H9 (cell line): ENCODE measurements around the gene GRXCR2. TPM values are rescaled to one million over a fixed set of nuclear protein-coding genes. Genes with fewer than 3 reads are reported as not detected.

Experiments used
- DNase-seq: peaks from one replicate; pipeline ENCODE4 v3.0.0-alpha.2; 2017
- H2AFZ ChIP-seq: one replicate; pipeline ENCODE4 v1.6.1; 2013; ENCODE audit warnings: mild to moderate bottlenecking, low read length, control low read depth, moderate library complexity
- H2AK5ac ChIP-seq: 2 replicates; pipeline ENCODE4 v1.6.1; 2013; ENCODE audit warnings: low read length, control low read depth, mixed read lengths; ENCODE audit not compliant: insufficient read length
- H2BK120ac ChIP-seq: one replicate; pipeline ENCODE4 v1.6.1; 2013; ENCODE audit warnings: low read depth, mild to moderate bottlenecking, low read length, control low read depth, inconsistent platforms; ENCODE audit not compliant: poor library complexity, severe bottlenecking
- H2BK12ac ChIP-seq: 2 replicates; pipeline ENCODE4 v1.6.1; 2013; ENCODE audit warnings: low read length, control low read depth, mixed read lengths, low read depth; ENCODE audit not compliant: insufficient read length
- H2BK15ac ChIP-seq: 2 replicates; pipeline ENCODE4 v1.6.1; 2013; ENCODE audit warnings: low read depth, low read length, control low read depth
- H2BK20ac ChIP-seq: one replicate; pipeline ENCODE4 v1.6.1; 2013; ENCODE audit warnings: low read depth, mild to moderate bottlenecking, low read length, control low read depth, inconsistent platforms; ENCODE audit not compliant: poor library complexity, severe bottlenecking
- H2BK5ac ChIP-seq: 2 replicates; pipeline ENCODE4 v1.6.1; 2013; ENCODE audit warnings: low read length, control low read depth, mixed read lengths; ENCODE audit not compliant: insufficient read length
- H3K14ac ChIP-seq: 2 replicates; pipeline ENCODE4 v1.6.1; 2013; ENCODE audit warnings: low read length, control low read depth; ENCODE audit not compliant: insufficient read depth
- H3K18ac ChIP-seq: 2 replicates; pipeline ENCODE4 v1.6.1; 2013; ENCODE audit warnings: low read depth, mild to moderate bottlenecking, mixed read lengths, low read length, control low read depth; ENCODE audit not compliant: insufficient read length
- H3K23ac ChIP-seq: 2 replicates; pipeline ENCODE4 v1.6.1; 2013; ENCODE audit warnings: low read length, control low read depth, mixed read lengths, low read depth; ENCODE audit not compliant: insufficient read length
- H3K23me2 ChIP-seq: 2 replicates; pipeline ENCODE4 v1.6.1; 2013; ENCODE audit warnings: low read depth, mild to moderate bottlenecking, mixed read lengths, low read length, control low read depth; ENCODE audit not compliant: insufficient read length, poor library complexity, severe bottlenecking
- H3K27ac ChIP-seq: 2 replicates; pipeline ENCODE4 v1.5.1; 2013; ENCODE audit warnings: low read length, control low read depth, mixed read lengths, low read depth; ENCODE audit not compliant: insufficient read length
- H3K27me3 ChIP-seq: 2 replicates; pipeline ENCODE4 v1.6.1; 2013; ENCODE audit warnings: low read length, control low read depth, inconsistent platforms; ENCODE audit not compliant: insufficient read depth
- H3K4ac ChIP-seq: 2 replicates; pipeline ENCODE4 v1.6.1; 2013; ENCODE audit warnings: low read depth, mild to moderate bottlenecking, control low read depth, inconsistent platforms, low read length, moderate library complexity
- H3K4me1 ChIP-seq: 2 replicates; pipeline ENCODE4 v1.6.1; 2013; ENCODE audit warnings: low read length, control low read depth, inconsistent platforms; ENCODE audit not compliant: insufficient read depth
- H3K4me2 ChIP-seq: 2 replicates; pipeline ENCODE4 v1.6.1; 2013; ENCODE audit warnings: low read length, control low read depth, mixed read lengths; ENCODE audit not compliant: insufficient read length, insufficient read depth
- H3K56ac ChIP-seq: 2 replicates; pipeline ENCODE4 v1.6.1; 2013; ENCODE audit warnings: low read depth, mild to moderate bottlenecking, mixed read lengths, low read length, control low read depth; ENCODE audit not compliant: insufficient read length
- H3K79me1 ChIP-seq: 2 replicates; pipeline ENCODE4 v1.6.1; 2013; ENCODE audit warnings: low read depth, mild to moderate bottlenecking, moderate library complexity, low read length, control low read depth, inconsistent platforms; ENCODE audit not compliant: insufficient read depth, poor library complexity, severe bottlenecking
- H3K79me2 ChIP-seq: 2 replicates; pipeline ENCODE4 v1.6.1; 2013; ENCODE audit warnings: low read length, control low read depth, inconsistent platforms; ENCODE audit not compliant: insufficient read depth
- H3K9ac ChIP-seq: 2 replicates; pipeline ENCODE4 v1.6.1; 2013; ENCODE audit warnings: low read length, control low read depth, mixed read lengths; ENCODE audit not compliant: insufficient read length; ENCODE audit errors: extremely low read depth
- H3K9me3 ChIP-seq: one replicate; pipeline ENCODE4 v1.6.1; 2013; ENCODE audit warnings: low read depth, low read length, inconsistent platforms; ENCODE audit not compliant: control insufficient read depth
- H3T11ph ChIP-seq: one replicate; pipeline ENCODE4 v1.6.1; 2013; ENCODE audit warnings: mild to moderate bottlenecking, low read length, control low read depth, inconsistent platforms
- H4K20me1 ChIP-seq: one replicate; pipeline ENCODE4 v1.6.1; 2013; ENCODE audit not compliant: control insufficient read depth, insufficient read length, insufficient read depth
- H4K5ac ChIP-seq: 2 replicates; pipeline ENCODE4 v1.6.1; 2013; ENCODE audit warnings: low read depth, mild to moderate bottlenecking, mixed read lengths, low read length, control low read depth; ENCODE audit not compliant: insufficient read length
- H4K8ac ChIP-seq: replicated peaks from 2 replicates; pipeline ENCODE4 v1.6.1; 2013; ENCODE audit warnings: low read length, control low read depth, mixed read lengths, low read depth; ENCODE audit not compliant: insufficient read length
- H4K91ac ChIP-seq: 2 replicates; pipeline ENCODE4 v1.6.1; 2013; ENCODE audit warnings: low read depth, mild to moderate bottlenecking, moderate library complexity, mixed read lengths, low read length, control low read depth; ENCODE audit not compliant: insufficient read length
- H3K27ac Mint-ChIP-seq, 3 experiments: 2 replicates in 2 of 3; 3 replicates in 1 of 3; pipeline ENCODE4 v1.8.0; 2020 to 2021; ENCODE audit warnings: mixed read lengths in 3 of 3, mild to moderate bottlenecking in 1 of 3, moderate library complexity in 1 of 3
- H3K27me3 Mint-ChIP-seq: 2 replicates; pipeline ENCODE4 v1.8.0; 2021; ENCODE audit warnings: low read depth, mild to moderate bottlenecking, moderate library complexity, mixed read lengths
- H3K36me3 Mint-ChIP-seq, 3 experiments: 2 replicates in 2 of 3; 3 replicates in 1 of 3; pipeline ENCODE4 v1.8.0; 2020 to 2021; ENCODE audit warnings: low read depth in 3 of 3, mixed read lengths in 3 of 3; ENCODE audit not compliant: insufficient read depth in 1 of 3
- H3K4me1 Mint-ChIP-seq, 2 experiments: 2 replicates each; pipeline ENCODE4 v1.8.0; 2020; ENCODE audit warnings: mixed read lengths in 2 of 2
- H3K4me3 Mint-ChIP-seq, 2 experiments: 2 replicates in 1 of 2; 3 replicates in 1 of 2; pipeline ENCODE4 v1.8.0; 2020 to 2021; ENCODE audit warnings: mild to moderate bottlenecking in 2 of 2, mixed read lengths in 2 of 2, moderate library complexity in 1 of 2
- H3K9me3 Mint-ChIP-seq, 2 experiments: 2 replicates in 1 of 2; 3 replicates in 1 of 2; pipeline ENCODE4 v1.8.0; 2020; ENCODE audit warnings: mild to moderate bottlenecking in 2 of 2, mixed read lengths in 2 of 2, moderate library complexity in 1 of 2
- WGBS: extraction: QIAGEN DNeasy Blood & Tissue Kit; methylation state at CpG from one replicate; pipeline ENCODE4 v1.1.7; 2013; ENCODE audit warnings: missing lambda C conversion rate, low lambda C conversion rate, mixed read lengths; ENCODE audit not compliant: insufficient read length; ENCODE audit errors: extremely low coverage; 5-methylcytosine and 5-hydroxymethylcytosine counted together
- total RNA-seq: library from RNA; stranded (reverse); gene quantifications from 2 replicates; pipeline ENCODE4 v1.2.1, GENCODE V29; 2021
- TF ChIP-seq, protein P1 (sequence below): fragments of 200-600 bp; sonication (generic); conservative IDR thresholded peaks from 3 replicates; pipeline ENCODE4 v1.8.0; 2021; ENCODE audit warnings: antibody characterized with exemption, mild to moderate bottlenecking

Gene GRXCR2
- total RNA-seq, 1 experiment from 2014 or later = not detected

DNA sequence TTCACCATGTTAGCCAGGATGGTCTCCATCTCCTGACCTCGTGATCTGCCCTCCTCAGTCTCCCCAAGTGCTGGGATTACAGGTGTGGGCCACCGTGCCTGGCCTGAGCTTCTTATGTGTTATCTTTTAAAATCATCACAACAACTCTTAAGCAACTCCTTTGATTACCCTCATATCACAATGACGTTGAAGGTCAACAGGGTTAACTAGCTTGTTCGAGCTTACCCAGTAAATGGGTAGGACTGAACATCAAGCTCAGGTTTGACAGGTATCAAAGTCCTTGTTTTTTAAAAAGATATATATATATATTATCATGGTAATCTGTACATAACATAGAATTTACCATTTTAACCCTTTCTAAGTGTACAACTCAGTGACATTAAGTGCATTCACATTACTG, 3.1 kb downstream of the GRXCR2 start:
- no peak overlapping the region for H3K4me3 Mint-ChIP-seq
- no peak overlapping the region for H4K5ac ChIP-seq
- no peak overlapping the region for H2AFZ ChIP-seq
- no peaks in the 10 kb centered on the region for H3K4me1 Mint-ChIP-seq
- no peak overlapping the region for H3K27ac Mint-ChIP-seq
- H4K20me1 ChIP-seq = no peaks in the 10 kb centered on the region
- H2BK120ac ChIP-seq = no peak overlapping the region
- H2BK20ac ChIP-seq = no peak overlapping the region
- no peak overlapping the region for H3K9ac ChIP-seq
- H3K36me3 Mint-ChIP-seq = no peaks in the 10 kb centered on the region
- H3K4me2 ChIP-seq = no peak overlapping the region
- H4K91ac ChIP-seq = no peak overlapping the region
- no peaks in the 10 kb centered on the region for H3K27me3 ChIP-seq
- no peaks in the 10 kb centered on the region; a peak in 1 of 5 replicates for H3K9me3 Mint-ChIP-seq
- H3K4ac ChIP-seq = no peak overlapping the region
- H2BK15ac ChIP-seq = no peak overlapping the region
- H3K14ac ChIP-seq = no peak overlapping the region
- no peak overlapping the region for H3K23ac ChIP-seq
- H2AK5ac ChIP-seq = no peak overlapping the region
- H3K56ac ChIP-seq = no peak overlapping the region
- no peak overlapping the region for H2BK5ac ChIP-seq
- no peak overlapping the region for H4K8ac ChIP-seq
- H3T11ph ChIP-seq = no peak overlapping the region
- DNase-seq = no peak
- H3K27me3 Mint-ChIP-seq = peaks cover 35% of the 10 kb centered on the region
- no peaks in the 10 kb centered on the region for H3K79me1 ChIP-seq
- TF ChIP-seq, protein P1, sequence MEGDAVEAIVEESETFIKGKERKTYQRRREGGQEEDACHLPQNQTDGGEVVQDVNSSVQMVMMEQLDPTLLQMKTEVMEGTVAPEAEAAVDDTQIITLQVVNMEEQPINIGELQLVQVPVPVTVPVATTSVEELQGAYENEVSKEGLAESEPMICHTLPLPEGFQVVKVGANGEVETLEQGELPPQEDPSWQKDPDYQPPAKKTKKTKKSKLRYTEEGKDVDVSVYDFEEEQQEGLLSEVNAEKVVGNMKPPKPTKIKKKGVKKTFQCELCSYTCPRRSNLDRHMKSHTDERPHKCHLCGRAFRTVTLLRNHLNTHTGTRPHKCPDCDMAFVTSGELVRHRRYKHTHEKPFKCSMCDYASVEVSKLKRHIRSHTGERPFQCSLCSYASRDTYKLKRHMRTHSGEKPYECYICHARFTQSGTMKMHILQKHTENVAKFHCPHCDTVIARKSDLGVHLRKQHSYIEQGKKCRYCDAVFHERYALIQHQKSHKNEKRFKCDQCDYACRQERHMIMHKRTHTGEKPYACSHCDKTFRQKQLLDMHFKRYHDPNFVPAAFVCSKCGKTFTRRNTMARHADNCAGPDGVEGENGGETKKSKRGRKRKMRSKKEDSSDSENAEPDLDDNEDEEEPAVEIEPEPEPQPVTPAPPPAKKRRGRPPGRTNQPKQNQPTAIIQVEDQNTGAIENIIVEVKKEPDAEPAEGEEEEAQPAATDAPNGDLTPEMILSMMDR = no peak
- H3K4me1 ChIP-seq = no peaks in the 10 kb centered on the region
- no peak overlapping the region for H2BK12ac ChIP-seq
- no peaks in the 10 kb centered on the region for H3K79me2 ChIP-seq
- no peak overlapping the region for H3K27ac ChIP-seq
- no peaks in the 10 kb centered on the region for H3K9me3 ChIP-seq
- no CpG with 5 or more reads among the region's 4 CpGs for WGBS
- no peaks in the 10 kb centered on the region for H3K23me2 ChIP-seq
- no peak overlapping the region for H3K18ac ChIP-seq
